Mesenchymal stem cell (in vitro differentiated cells and primary cell): Measurements from ENCODE around the gene PAPPA.

Source experiments
- DNase-seq: peaks from one replicate; pipeline ENCODE4 v3.0.0-alpha.2; 2013
- H2AFZ ChIP-seq: one replicate; pipeline ENCODE4 v1.6.1; 2013; ENCODE audit warnings: low read depth, mild to moderate bottlenecking, control low read depth, inconsistent platforms, low read length, moderate library complexity
- H2AK5ac ChIP-seq: 2 replicates; pipeline ENCODE4 v1.6.1; 2013; ENCODE audit warnings: low read length, moderate library complexity, mild to moderate bottlenecking, inconsistent platforms; ENCODE audit not compliant: severe bottlenecking
- H2BK120ac ChIP-seq: one replicate; pipeline ENCODE4 v1.6.1; 2013; ENCODE audit warnings: low read depth, mild to moderate bottlenecking, inconsistent platforms, low read length, moderate library complexity
- H2BK12ac ChIP-seq, 2 experiments: one replicate each; pipeline ENCODE4 v1.6.1; 2013; ENCODE audit warnings: inconsistent platforms in 2 of 2, low read length in 2 of 2, mild to moderate bottlenecking in 2 of 2, moderate library complexity in 2 of 2, control low read depth in 1 of 2
- H2BK15ac ChIP-seq: one replicate; pipeline ENCODE4 v1.6.1; 2013; ENCODE audit warnings: mild to moderate bottlenecking, low read depth, inconsistent platforms; ENCODE audit not compliant: poor library complexity, severe bottlenecking
- H2BK5ac ChIP-seq: 2 replicates; pipeline ENCODE4 v1.6.1; 2013; ENCODE audit warnings: low read depth, mild to moderate bottlenecking, low read length, control low read depth, inconsistent platforms; ENCODE audit not compliant: poor library complexity, severe bottlenecking
- H3K14ac ChIP-seq, 2 experiments: one replicate each; pipeline ENCODE4 v1.6.1; 2013; ENCODE audit warnings: inconsistent platforms in 2 of 2, low read length in 2 of 2, control low read depth in 1 of 2, mild to moderate bottlenecking in 1 of 2, moderate library complexity in 1 of 2
- H3K18ac ChIP-seq, 2 experiments: one replicate each; pipeline ENCODE4 v1.6.1; 2013; ENCODE audit warnings: inconsistent platforms in 2 of 2, low read length in 2 of 2, control low read depth in 1 of 2, low read depth in 1 of 2, mild to moderate bottlenecking in 1 of 2
- H3K23ac ChIP-seq, 2 experiments: one replicate each; pipeline ENCODE4 v1.6.1; 2013; ENCODE audit warnings: inconsistent platforms in 2 of 2, low read length in 2 of 2, mild to moderate bottlenecking in 2 of 2, moderate library complexity in 2 of 2, control low read depth in 1 of 2
- H3K27ac ChIP-seq: 2 replicates; pipeline ENCODE4 v1.5.1; 2013; ENCODE audit warnings: mild to moderate bottlenecking, moderate library complexity, low read length, control low read depth, inconsistent platforms; ENCODE audit not compliant: poor library complexity, severe bottlenecking
- H3K27me3 ChIP-seq, 2 experiments: 2 replicates each; pipeline versions ENCODE4 v1.6.1 to v1.7.0; 2013; ENCODE audit warnings: low read length in 2 of 2, mild to moderate bottlenecking in 2 of 2, moderate library complexity in 2 of 2, control low read depth in 1 of 2, inconsistent platforms in 1 of 2; ENCODE audit not compliant: control insufficient read depth in 1 of 2, insufficient read depth in 1 of 2
- H3K36me3 ChIP-seq, 2 experiments: 2 replicates each; pipeline versions ENCODE4 v1.6.1 to v1.7.0; 2013; ENCODE audit warnings: low read length in 2 of 2, control low read depth in 1 of 2, inconsistent platforms in 1 of 2, low read depth in 1 of 2, mild to moderate bottlenecking in 1 of 2; ENCODE audit not compliant: insufficient read depth in 2 of 2, control insufficient read depth in 1 of 2
- H3K4ac ChIP-seq, 2 experiments: one replicate each; pipeline ENCODE4 v1.6.1; 2013; ENCODE audit warnings: inconsistent platforms in 2 of 2, low read length in 2 of 2, mild to moderate bottlenecking in 2 of 2, moderate library complexity in 2 of 2, control low read depth in 1 of 2, low read depth in 1 of 2
- H3K4me1 ChIP-seq: 2 replicates; pipeline ENCODE4 v1.6.1; 2013; ENCODE audit warnings: low read depth, low read length, control low read depth; ENCODE audit not compliant: control insufficient read depth, insufficient read depth
- H3K4me2 ChIP-seq: 2 replicates; pipeline ENCODE4 v1.6.1; 2013; ENCODE audit warnings: low read length, mild to moderate bottlenecking, inconsistent platforms; ENCODE audit not compliant: poor library complexity, severe bottlenecking
- H3K4me3 ChIP-seq, 2 experiments: 2 replicates each; pipeline versions ENCODE4 v1.5.1 to v1.7.0; 2013; ENCODE audit warnings: low read length in 2 of 2, mild to moderate bottlenecking in 2 of 2, control low read depth in 1 of 2, low read depth in 1 of 2; ENCODE audit not compliant: insufficient read depth in 1 of 2
- H3K79me1 ChIP-seq: replicated peaks from 2 replicates; pipeline ENCODE4 v1.6.1; 2013; ENCODE audit warnings: mild to moderate bottlenecking, control low read depth, low read length, inconsistent platforms; ENCODE audit not compliant: poor library complexity, severe bottlenecking
- H3K9ac ChIP-seq: 2 replicates; pipeline ENCODE4 v1.7.0; 2013; ENCODE audit warnings: mild to moderate bottlenecking, low read length, moderate library complexity
- H3K9me3 ChIP-seq: 2 replicates; pipeline ENCODE4 v1.7.0; 2013; ENCODE audit warnings: mild to moderate bottlenecking, low read length; ENCODE audit not compliant: control insufficient read depth
- H4K8ac ChIP-seq: one replicate; pipeline ENCODE4 v1.6.1; 2013; ENCODE audit warnings: inconsistent platforms, mild to moderate bottlenecking, low read length, moderate library complexity
- H4K91ac ChIP-seq: one replicate; pipeline ENCODE4 v1.6.1; 2013; ENCODE audit warnings: mild to moderate bottlenecking, low read length, inconsistent platforms
- WGBS: methylation state at CpG from one replicate; pipeline ENCODE4 v1.1.7; 2013; ENCODE audit warnings: mixed read lengths; 5-methylcytosine and 5-hydroxymethylcytosine counted together

PAPPA gene

DNA sequence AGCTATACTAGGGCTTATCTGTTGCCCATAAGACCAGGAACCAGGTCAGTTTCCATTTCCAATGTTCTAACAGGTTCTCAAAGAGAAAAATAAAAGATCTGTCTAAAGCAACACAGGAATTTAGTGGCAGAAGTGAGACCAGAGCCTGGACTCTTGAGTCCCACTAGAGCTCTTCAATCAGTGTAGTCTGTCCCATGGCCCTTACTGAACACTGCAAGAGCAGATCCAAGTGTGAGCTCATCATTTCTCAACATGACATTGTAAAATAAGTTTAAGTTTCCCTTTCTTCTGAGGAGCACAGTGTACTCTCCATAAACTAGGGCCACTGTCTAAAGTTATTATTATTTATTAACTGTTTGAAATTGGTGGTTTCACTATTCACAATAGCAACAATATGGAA, 8.6 kb upstream of the PAPPA start:
- Histone ChIP-seq H2BK120ac (no peak overlapping the region), H3K27me3 (no peaks in the 10 kb centered on the region), H3K4me3 (no peak overlapping the region), H3K27ac (no peak overlapping the region), H3K9me3 (no peaks in the 10 kb centered on the region), H3K9ac (no peak overlapping the region), H2BK5ac (no peak overlapping the region), H4K8ac (no peak overlapping the region), H3K79me1 (no peaks in the 10 kb centered on the region), H3K14ac (no peak overlapping the region), H2AK5ac (no peak overlapping the region), H3K36me3 (no peaks in the 10 kb centered on the region), H4K91ac (no peak overlapping the region), H3K4ac (no peak overlapping the region), H3K18ac (peak overlapping the region in 1 of 2 experiments; percentile 12), H3K4me1 (no peaks in the 10 kb centered on the region), H3K4me2 (no peak overlapping the region), H2BK15ac (no peak overlapping the region), H3K23ac (no peak overlapping the region), H2BK12ac (no peak overlapping the region), H2AFZ (no peak overlapping the region)
- peak; percentile 14 for DNase-seq

GRCh38 chr9:116147821-116148220, 5.8 kb upstream of the PAPPA start:
- Histone ChIP-seq H4K91ac (no peak overlapping the region), H2BK12ac (no peak overlapping the region), H3K14ac (no peak overlapping the region), H3K4me1 (no peaks in the 10 kb centered on the region), H3K27ac (no peak overlapping the region), H3K4me3 (no peak overlapping the region), H3K79me1 (no peaks in the 10 kb centered on the region), H2AK5ac (no peak overlapping the region), H3K27me3 (no peaks in the 10 kb centered on the region), H2AFZ (no peak overlapping the region), H3K9ac (no peak overlapping the region), H4K8ac (no peak overlapping the region), H2BK120ac (no peak overlapping the region), H3K36me3 (no peaks in the 10 kb centered on the region), H3K9me3 (no peaks in the 10 kb centered on the region), H3K23ac (no peak overlapping the region), H2BK5ac (no peak overlapping the region), H2BK15ac (no peak overlapping the region), H3K18ac (no peak overlapping the region), H3K4me2 (no peak overlapping the region), H3K4ac (no peak overlapping the region)
- no peak for DNase-seq
- WGBS = 83% methylated on average over 2 of the region's 4 CpGs

DNA sequence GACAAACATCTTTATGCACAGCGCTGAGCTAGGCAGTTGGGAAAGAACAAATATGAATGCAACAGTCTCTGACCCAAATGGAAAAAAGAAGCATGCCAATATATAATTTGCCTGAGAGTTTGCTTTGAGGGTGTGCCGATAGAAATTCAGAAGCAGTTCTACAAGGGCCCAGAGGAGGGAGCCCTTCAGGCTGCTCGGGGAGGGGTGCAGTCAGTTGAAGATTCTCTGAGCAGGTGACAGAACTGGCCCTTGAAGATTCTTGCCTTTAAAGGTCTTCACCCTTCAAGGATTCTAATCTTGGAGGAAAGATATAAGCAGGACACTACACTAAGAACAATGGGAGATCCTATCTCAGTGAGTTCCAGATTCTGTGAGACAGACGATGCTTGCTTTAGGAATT, 3.7 kb upstream of the PAPPA start:
- Histone ChIP-seq H3K9ac (no peak overlapping the region), H3K4me3 (no peak overlapping the region), H3K4me2 (no peak overlapping the region), H3K23ac (no peak overlapping the region), H3K14ac (no peak overlapping the region), H2BK12ac (no peak overlapping the region), H3K9me3 (no peaks in the 10 kb centered on the region), H2BK120ac (no peak overlapping the region), H2BK5ac (no peak overlapping the region), H3K27ac (no peak overlapping the region), H2AK5ac (no peak overlapping the region), H3K4ac (no peak overlapping the region), H4K91ac (no peak overlapping the region), H3K27me3 (no peaks in the 10 kb centered on the region), H3K36me3 (no peaks in the 10 kb centered on the region), H3K79me1 (no peaks in the 10 kb centered on the region), H2AFZ (no peak overlapping the region), H3K18ac (no peak overlapping the region), H2BK15ac (no peak overlapping the region), H3K4me1 (peaks cover 4% of the 10 kb centered on the region), H4K8ac (no peak overlapping the region)
- peak; percentile 37 for DNase-seq
- 24% methylated on average over 4 of the region's 4 CpGs for WGBS

DNA sequence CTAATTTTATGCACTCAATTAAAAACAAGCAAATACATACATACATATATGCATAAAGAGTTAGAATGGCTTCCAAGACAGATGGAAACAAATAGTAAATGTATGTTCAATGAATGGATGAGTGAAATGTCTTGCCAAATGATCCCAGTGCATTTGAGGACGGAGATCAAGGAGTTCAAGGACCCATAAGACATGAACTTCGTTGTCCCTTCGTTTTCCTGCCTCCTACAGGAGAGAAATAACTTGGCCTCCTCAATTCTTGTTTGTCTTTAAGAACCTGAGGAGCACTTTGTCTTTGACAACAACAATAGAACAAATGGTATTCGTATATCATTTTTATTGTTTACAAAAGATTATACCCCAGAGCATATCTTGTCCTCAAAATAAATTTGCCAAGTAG, 2.4 kb upstream of the PAPPA start:
- Histone ChIP-seq H3K79me1 (no peaks in the 10 kb centered on the region), H2AFZ (no peak overlapping the region), H2BK12ac (no peak overlapping the region), H2AK5ac (peak overlapping the region; percentile 12), H3K4me3 (no peak overlapping the region), H3K14ac (no peak overlapping the region), H3K27me3 (no peaks in the 10 kb centered on the region), H3K23ac (no peak overlapping the region), H3K27ac (peak overlapping the region; percentile 96), H4K91ac (no peak overlapping the region), H3K9me3 (no peaks in the 10 kb centered on the region), H2BK15ac (no peak overlapping the region), H3K18ac (no peak overlapping the region), H2BK5ac (no peak overlapping the region), H3K36me3 (no peaks in the 10 kb centered on the region), H3K4me2 (no peak overlapping the region), H2BK120ac (no peak overlapping the region), H4K8ac (no peak overlapping the region), H3K9ac (peak overlapping the region; percentile 95), H3K4me1 (peaks cover 4% of the 10 kb centered on the region), H3K4ac (no peak overlapping the region)
- no peak for DNase-seq
- WGBS = 65% methylated on average over 3 of the region's 4 CpGs
